GM18868 (cell line): ENCODE results near the gene RPTOR.
A peak's percentile ranks its signal among the peaks of the same experiment; 100 is the strongest.

Source experiments
- ATAC-seq: cut with Tn5 transposase; IDR thresholded peaks from one replicate; pipeline ENCODE4 v1.9.1; 2021; ENCODE audit warnings: mild to moderate bottlenecking, moderate library complexity; ENCODE audit not compliant: unreplicated experiment

The RPTOR gene

DNA sequence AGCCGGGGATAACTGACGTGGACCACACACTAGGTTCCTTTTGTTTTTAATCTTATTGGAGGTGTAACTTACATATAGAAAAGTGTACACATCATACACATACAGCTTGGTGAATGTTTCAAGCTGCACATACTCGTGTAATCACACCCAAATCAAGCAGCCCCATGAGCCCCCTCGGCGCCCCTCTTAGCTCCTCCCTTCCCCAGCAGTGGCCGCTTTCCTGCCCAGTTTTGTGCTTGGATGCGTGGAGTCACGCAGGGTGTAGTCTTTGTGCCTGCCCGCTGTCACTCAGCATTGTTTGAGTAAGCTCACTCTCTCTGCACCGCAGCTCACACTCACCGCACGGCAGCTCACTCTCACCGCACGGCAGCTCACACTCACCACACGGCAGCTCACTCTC, 295.3 kb downstream of the RPTOR start:
- no peak for ATAC-seq

DNA sequence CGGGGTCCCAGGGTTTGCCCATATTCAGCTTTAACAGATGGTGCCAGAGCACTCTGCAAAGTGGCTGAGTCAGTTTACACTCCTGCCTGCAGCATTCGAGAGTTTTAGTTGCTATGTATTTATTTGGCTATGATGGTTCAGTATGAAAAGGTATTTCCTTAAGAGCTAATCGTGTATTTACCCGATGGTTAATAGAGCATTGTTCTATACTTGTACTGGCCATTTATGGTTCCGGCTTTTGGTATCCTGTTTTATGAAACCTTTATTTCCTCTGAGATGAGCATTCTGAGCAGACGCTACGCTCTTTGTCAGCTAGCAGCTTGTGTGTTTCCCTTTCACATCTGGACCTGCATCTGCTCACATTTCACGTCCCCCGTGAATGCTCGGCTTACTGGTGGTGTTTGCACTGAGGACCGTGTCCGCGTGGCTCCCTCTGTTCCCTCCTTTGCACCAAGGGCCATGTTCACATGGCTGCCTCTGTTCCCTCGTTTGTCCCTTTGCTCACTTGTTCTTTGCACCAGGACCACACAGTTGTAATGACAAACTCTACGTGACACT, 297.9 kb downstream of the RPTOR start:
- ATAC-seq = no peak

DNA sequence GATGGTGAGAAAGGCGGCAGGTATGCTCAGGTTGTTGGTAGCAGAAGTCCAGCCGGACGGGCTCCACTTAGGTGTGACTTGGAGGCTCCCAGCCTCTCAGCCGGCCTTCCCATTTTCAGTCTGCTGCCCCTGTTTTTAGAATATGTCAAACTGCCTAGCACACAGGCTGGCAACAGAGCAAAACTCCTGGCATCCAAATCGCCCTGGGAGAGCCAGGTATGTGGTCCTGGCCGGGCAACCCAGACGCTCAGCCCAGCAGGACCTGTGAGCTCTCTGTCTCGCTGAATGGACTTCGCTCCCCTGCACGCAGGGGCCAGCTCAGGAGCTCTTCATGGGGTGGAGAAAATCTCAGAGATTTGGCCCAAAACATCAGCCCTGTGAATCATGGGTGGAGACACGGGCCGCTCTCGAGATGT, 299.1 kb downstream of the RPTOR start:
- ATAC-seq = no peak

DNA sequence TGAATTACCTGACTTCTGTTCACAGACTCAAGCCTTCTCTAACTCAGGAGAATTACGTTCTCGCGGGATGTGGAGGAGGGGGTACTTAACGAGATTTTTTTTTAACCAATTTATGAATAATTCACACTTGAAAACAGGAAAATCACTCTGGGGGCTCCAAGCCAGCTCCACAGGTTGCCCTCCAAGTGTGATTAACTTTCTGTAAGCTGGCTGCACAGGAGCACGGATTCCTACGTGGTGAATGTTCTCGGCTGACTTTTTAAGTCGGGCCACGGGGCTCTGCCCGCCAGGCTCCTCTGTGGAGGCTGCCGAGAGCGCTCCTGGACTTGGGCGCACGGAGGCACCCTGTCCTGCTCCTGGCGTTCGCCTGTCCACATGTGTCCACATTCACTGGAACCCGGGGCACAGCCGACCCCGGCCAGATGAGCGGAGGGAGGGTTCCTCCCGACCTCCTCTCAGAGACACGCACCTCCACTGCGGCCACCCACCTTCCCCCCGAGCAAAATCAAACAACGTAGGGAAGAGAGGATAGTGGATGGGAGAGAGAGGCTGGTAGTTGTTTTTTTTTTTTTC, 299.9 kb downstream of the RPTOR start:
- no peak for ATAC-seq

DNA sequence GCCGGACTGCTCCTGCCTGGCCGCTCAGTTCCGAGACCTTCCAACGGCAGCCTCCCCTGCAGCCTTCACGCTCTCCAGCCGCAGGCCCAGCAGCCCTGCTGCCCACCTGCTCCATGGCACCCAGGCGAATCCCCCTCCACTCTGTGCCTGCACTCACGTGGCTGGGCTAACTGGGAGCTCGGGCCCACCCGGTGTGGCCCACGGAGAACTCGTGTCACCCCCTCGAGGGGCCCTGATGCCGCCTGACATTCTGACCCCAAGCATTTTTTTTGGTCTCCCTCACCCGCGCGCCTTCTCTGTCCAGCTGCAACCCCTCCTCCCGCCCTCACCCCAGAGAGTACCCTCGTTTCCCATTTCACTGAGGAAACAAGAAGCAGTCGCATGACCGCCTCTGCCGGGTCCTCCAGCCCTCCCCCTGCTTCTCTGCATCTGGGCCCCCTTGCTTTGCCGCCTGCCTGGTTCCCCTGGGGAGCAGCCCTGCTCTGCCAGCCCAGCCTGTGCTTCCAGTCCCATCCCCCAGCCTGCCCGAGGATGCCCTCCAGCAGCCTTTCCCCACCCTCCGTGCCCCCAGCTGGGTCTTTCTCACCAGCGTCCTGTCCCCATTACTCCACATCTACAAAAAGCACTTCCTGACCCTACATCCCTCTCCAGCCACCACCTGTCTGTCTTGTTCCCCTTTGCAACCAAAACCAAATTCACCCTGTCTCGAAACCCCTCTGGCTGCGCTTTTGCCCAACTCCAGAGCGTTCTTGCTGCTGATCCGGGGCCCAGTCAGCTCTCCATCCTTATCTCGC, 300.6 kb downstream of the RPTOR start:
- ATAC-seq = no peak

DNA sequence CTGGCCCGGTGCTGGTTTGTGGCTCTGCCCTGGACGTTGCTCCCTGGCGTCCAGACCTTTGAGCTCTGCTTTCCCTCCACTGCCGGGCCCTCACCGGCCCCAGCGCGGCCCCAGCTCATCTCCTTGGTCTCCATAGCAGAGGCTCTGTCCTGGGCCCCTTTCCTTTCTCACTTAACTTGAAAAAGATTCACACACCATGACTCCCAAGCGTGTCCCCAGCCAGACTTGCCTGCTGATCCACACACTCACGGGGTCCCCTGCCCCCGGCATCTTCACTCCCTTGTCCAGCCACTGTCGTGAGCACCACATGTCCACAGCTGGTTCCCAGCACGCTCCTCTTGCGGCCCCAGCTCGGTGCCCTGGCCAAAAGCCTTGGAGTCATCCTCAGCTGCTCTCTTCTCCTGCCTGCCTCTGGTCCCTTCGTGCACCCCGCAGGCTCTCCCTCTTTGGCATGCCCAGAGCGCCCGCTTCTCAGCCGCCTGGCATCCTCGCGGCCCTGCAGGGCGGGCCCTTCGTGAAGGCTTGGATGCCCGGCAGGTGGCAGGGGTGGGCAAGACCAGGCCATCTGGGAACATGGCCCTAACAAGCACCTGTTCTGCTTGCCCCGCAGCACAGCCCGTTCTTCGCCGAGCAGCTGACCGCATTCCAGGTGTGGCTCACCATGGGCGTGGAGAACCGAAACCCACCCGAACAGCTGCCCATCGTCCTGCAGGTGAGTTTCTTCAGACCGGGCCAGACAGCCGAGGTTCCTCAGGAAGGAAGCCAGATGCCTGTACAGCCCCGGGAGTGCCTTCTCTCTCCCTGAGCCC, 301.4 kb downstream of the RPTOR start:
- no peak for ATAC-seq

DNA sequence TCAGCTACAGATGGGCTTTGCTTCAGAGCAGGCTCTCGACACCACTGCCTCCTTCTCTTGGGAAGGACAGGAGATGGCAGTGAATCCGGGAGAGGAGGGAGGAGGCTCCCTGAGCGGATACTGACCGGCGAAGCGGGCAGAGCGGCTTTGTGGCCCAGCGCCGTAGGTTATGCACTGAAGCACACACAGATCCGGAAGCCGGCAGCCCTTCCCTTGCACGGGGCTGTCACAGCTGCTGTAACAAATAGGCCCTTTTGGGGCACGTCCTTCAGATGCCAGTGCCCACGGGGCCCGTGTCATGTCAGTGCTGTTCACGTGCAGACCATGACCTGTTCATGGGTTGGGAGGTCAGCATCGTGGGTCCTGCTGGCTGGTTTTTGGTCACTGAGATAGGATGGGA, 302.3 kb downstream of the RPTOR start:
- no peak for ATAC-seq

DNA sequence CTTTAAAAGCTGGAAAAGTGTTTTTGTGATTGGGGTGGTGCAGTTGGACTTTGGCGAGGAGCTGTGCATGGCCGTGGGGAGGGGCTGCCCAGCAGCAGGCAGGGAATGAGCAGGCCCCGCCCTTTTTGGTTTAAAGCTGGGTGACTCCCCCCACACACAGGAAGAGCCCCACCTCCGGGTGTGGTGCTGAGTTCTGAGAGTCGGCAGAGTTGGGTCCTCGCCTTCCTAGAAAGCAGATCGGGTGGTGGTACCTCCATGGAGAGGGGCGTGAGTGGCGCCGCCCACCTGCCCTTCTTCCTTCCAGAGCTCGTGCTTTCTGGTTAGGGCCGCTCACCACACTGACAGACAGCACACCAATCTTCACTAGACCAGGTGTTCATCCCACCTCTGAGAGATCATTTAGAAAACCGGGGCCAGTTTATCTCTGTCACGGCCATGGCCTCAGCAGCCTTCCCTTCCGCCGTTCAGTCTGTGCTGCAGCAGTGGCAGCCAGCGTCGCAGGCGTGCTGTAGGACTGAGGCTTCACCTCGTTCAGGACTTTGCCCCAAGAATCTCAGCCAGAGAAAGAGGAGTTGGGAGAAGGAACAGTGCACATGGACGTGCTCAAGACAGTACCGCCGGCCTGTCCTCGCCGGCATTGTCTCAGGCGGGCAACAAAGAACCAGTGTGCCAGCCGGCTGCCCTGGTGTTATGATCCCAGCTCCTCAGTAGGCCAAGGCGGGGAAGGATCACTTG, 303.0 kb downstream of the RPTOR start:
- ATAC-seq = no peak

DNA sequence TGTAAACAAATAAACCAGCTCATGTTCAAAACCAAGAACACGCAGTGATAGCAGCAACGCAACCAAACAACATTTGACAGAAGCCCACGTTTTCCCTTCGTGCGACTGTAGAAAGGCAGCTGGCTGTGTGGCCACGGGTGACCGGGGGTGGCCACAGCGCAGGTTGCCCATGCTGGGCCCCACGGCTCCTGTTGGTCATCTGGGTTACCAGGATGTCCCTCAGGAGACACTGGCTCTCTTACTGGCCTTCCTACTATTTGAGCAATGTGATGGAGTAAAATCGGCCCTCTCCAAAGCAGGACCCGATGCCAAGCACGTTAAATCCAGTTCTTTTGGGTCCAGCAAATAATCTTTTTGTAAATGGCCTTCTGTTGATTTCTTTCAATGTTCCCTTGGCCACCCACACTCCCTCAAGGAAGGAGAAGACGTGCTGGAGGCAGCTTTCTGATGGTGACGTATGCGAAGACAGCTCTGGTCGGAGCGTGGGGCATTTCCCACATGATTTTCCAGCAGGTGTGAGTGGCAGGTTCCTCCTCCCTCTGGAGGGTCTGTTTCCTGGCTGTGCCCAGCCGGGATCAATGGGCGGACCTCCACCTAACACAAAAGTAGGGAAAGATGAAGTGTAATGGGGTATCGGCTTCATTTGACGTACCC, 303.9 kb downstream of the RPTOR start:
- ATAC-seq = no peak

DNA sequence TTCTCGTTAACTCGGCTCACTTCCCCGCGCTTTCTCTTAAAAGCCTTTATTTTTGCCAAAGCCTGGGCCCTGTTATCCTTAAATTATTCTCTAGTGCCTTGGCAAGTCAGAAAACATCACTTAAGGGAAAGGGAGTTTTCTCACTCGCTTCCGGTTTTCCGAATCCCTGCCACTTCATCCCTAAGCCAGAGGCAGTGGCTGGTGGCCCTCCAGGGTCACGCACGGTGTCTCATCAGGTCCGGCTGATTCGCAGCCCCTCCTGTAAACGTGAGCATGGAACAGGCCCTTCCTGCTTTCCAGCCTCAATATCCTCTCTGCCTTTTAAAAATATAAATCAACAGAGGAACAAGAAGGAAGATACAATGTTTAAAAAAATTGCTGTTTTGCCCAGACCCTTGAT, 304.5 kb downstream of the RPTOR start:
- ATAC-seq = no peak

DNA sequence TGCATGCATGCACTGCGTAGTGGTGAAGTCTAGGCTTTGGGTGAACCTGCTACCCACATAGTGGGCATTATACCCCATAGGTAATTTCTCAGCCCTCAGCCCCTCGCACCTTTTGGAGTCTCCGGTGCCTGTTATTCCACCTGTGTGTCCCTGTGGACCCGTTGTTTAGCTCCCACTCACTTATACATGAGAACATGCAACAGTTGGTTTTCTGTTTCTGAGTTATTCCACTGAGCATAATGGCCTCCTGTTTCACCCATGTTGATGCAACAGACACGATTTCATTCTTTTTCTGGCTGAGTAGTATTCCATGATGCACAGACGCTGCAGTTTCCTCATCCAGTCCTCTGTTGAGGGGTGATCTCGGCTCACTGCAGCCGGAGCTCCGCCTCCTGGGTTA, 305.5 kb downstream of the RPTOR start:
- no peak for ATAC-seq

DNA sequence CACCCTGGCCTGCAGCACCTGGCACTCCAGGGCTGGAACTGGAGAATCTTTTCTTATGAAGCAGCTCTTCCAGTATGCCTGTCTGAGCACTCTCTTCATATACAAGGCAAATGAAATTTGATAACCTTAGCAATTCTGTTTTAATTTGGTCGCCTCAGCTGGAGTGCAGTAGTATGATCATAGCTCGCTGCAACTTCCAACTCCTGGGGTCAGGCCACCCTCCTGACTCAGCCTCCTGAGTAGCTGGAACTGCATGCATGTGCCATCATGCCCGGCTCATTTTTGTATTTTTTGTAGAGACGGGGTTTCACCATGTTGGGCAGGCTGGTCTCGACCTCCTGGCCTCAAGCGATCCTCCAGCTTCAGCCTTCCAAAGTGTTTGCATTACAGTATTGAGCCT, 306.2 kb downstream of the RPTOR start:
- no peak for ATAC-seq

DNA sequence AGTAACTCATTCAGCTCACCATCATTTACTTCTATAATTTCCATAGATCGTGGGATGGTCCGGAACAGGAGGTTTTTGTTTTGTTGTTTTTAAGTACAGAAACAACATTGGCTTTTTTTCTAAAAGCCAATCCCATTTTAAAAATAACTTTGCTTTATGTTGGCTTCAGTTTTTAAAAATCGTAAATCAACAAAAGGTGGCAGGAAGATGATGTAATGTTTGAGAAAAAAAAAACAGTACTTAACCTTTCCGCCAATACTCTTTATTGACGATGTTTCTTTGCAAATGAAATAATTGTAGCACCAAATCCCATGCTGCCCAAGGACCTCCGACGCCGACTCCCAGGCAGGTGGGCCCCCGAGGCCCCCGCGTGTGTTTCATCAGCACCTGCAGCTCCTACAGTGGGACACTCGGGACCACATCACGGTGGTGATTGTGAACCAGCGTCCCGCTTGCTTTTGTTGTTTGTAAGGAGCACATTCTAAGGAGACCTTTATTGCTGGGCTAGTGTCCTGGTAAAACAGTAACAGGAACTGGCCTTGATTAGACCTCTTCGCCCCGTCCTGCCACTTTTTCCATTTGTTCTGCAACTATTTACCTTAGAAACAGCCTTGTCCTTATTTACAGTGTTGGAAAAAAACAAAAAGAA, 306.8 kb downstream of the RPTOR start:
- ATAC-seq = no peak

DNA sequence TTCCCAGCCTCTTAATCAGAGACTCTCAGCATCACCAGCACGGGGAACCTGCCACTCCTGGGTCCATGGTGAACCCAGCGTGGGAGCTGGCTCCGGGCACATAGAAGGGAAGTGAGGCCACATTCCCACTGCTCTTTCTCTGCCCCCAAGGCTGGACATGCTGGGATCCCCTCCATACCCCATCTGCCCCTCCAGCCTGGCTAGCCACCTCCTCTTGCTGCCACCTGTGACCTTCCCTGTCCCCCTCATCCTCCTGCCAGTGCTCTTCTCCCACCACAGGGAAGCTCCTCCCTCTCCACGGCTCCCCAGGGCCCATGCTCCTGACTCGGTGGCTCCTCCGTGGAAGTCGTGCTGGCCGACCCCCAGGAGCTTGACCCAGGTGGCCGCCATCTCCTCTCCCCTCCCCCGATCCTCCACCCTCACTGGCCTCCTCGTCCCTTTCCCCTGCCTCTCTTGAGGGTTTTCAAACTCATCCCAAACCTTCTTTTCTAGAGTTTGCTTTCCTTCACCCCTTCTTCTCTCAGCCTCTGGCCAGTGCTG, 307.9 kb downstream of the RPTOR start:
- no peak for ATAC-seq

DNA sequence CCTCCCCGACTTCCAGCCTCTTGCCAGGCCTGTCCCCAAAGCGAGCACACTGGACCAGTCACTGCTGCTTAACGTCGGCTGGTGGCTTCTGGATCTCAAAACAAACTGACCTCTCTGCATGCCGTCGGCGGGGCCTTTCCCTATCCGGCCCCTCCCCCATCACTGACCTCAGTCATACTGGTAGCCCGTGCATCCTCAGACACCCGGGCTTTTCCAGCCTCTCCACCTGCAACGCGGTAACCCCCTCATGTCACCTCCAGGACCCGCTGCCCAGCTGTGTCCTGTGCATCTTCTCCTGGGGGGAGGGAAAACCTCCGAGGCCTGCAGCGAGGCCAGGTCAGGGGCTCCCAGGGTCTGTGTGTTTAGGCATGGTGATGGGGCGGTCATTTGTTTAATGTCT, 308.4 kb downstream of the RPTOR start:
- no peak for ATAC-seq

DNA sequence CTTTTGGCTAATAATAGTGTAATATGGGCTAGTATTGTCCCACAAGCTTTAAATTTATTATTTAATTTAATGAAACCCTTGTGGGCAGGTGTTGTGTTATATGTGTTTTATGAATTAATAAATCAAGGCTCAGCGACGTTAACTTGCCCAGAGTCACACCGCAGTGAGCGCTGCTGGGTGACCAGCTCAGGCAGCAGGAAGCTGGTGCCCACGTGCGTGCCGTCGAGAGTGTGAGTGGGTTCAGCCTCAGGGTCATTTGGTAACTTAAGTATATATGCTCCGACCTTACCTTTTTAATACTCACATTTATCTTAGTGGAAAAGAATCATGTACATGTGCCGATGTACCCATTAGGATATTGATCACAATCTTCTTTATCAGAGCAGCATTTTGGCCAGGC, 309.6 kb downstream of the RPTOR start:
- ATAC-seq = no peak

DNA sequence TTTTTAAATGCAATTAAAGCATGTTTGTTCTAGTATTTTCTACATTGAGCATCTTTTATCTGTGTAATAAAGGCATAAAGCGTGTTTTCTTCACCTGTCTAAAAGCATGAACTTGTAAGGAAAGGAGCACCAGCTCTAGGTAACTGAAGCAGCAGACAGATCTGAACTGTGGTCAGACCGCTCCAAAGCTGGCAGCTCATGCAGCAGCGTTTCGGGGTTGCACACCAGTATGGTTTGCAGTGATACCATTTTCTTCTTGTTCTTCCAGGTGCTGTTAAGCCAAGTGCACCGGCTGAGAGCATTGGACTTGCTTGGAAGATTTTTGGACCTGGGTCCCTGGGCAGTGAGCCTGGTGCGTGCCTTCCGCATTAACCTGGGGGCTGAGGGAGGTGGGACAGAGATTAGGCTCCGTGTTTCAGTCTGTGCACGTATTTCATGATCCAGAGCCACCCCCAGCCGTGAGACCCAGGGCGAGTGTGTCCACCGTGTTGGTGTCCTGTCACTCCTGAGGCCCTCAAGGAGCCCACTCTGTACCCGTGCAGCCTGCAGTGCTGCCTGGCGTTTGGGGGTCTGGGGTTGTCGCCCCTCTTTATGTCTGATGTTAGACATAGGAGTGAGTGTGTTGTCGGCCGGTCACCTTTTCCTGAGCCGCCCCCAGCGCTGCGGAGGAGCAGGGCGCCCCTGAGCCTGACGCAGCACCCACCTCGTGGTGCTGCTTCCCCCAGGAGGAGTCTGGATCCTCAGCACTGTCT, 310.7 kb downstream of the RPTOR start:
- no peak for ATAC-seq

DNA sequence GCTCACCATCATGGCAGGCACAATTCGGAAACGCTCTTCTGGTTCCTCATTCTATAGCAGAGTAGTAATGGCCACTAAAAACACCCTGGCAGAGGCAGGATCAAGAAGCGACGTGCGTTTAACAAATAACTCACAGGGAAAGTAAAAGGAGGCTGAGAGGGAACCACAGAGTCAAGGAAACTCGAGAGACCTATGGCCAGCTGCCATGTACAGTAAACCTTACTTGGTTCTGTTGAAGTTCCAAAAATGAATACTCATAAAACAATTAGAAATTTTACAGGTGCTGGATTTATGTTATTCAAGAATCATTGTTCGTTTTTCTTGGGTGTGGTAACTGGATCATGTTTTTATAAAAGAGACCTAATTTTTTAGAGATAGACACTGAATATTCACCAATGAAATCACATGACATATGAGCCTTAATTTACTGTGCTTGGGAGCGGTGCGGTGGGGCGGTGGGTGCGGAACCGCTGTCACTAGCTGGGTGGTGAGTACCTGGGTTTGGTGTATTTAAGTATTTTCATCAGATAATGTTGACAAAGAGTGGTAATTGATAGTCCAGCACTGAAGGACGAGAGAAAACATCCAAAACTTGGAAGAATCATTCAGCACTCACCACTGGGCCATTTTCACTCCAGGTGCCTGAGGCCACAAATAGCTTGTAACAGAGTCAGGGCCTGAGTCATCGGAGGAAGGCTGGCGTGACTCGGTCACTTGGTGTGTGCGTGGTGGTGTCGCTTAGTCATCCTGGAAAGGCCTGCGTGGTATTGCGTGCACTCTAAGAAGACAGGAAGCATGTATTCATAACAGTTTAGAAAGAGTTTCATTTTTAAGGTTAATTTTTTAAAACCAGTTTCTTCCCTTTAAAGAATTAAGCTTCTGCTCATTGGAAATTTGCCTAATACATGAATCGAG, 311.6 kb downstream of the RPTOR start:
- peak; percentile 93 for ATAC-seq
